ENCODE data around the gene SLC10A2.

Gene SLC10A2

GRCh38 chr13:103056008-103056407 lies 10.2 kb downstream of the SLC10A2 start:
- no peak overlapping the region for H3K9ac ChIP-seq (ENCODE audit: low read length)
- H3K36me3 ChIP-seq (ENCODE audit: low read length), result no peaks in the 10 kb centered on the region; the same call in 1 of the 2 replicates
- H3K9me3 ChIP-seq (ENCODE audit: insufficient read depth, low read length), result peaks cover 51% of the 10 kb centered on the region; the same call in 1 of the 2 replicates
- no peaks in the 10 kb centered on the region for H3K79me2 ChIP-seq (ENCODE audit: insufficient read depth, low read length)
- H3K4me2 ChIP-seq (ENCODE audit: low read depth, low read length, poor library complexity, severe bottlenecking), result no peak overlapping the region
- no peak overlapping the region for H2AFZ ChIP-seq (ENCODE audit: low read depth, low read length, severe bottlenecking)
- no peaks in the 10 kb centered on the region for H3K9me2 ChIP-seq (replicated peaks; ENCODE audit: insufficient read depth, low read length)
- H4K20me1 ChIP-seq (ENCODE audit: low read depth, low read length), result no peaks in the 10 kb centered on the region
- no peak overlapping the region for H3K4me3 ChIP-seq (ENCODE audit: insufficient read depth, low read length, poor library complexity, severe bottlenecking)
- TF ChIP-seq EZH2phosphoT487 (conservative IDR thresholded peaks at IDR 0.05; ENCODE audit: low read length) (no peak), CTCF (IDR thresholded peaks at IDR 0.05; ENCODE audit: insufficient read depth, low read length, poor library complexity, severe bottlenecking) (no peak)
- H3K27me3 ChIP-seq (ENCODE audit: low read length), result no peaks in the 10 kb centered on the region
- peak overlapping the region; percentile 93 for H3K27ac ChIP-seq (ENCODE audit: low read depth, low read length)
- peaks cover 21% of the 10 kb centered on the region for H3F3A ChIP-seq (ENCODE audit: insufficient read depth)

- Histone ChIP-seq H3K4me3 (ENCODE audit: insufficient read depth, low read length, poor library complexity, severe bottlenecking) (peak overlapping the region; percentile 9), H3K27me3 (ENCODE audit: low read length) (no peaks in the 10 kb centered on the region), H3K79me2 (ENCODE audit: insufficient read depth, low read length) (no peaks in the 10 kb centered on the region), H3K4me2 (ENCODE audit: low read depth, low read length, poor library complexity, severe bottlenecking) (peak overlapping the region; percentile 36), H3K27ac (ENCODE audit: low read depth, low read length) (peak overlapping the region; percentile 93), H3K9me2 (replicated peaks; ENCODE audit: insufficient read depth, low read length) (no peaks in the 10 kb centered on the region), H3F3A (ENCODE audit: insufficient read depth) (peaks cover 21% of the 10 kb centered on the region), H4K20me1 (ENCODE audit: low read depth, low read length) (no peaks in the 10 kb centered on the region), H3K36me3 (ENCODE audit: low read length) (no peaks in the 10 kb centered on the region; the same call in 1 of the 2 replicates), H3K9ac (ENCODE audit: low read length) (no peak overlapping the region), H2AFZ (ENCODE audit: low read depth, low read length, severe bottlenecking) (peak overlapping the region; percentile 3), H3K9me3 (ENCODE audit: insufficient read depth, low read length) (peaks cover 51% of the 10 kb centered on the region; the same call in 1 of the 2 replicates)
- TF ChIP-seq EZH2phosphoT487 (conservative IDR thresholded peaks at IDR 0.05; ENCODE audit: low read length) (no peak), CTCF (IDR thresholded peaks at IDR 0.05; ENCODE audit: insufficient read depth, low read length, poor library complexity, severe bottlenecking) (no peak)
Observed at GRCh38 chr13:103055166-103055565, 11.1 kb downstream of the SLC10A2 start.

- no peaks in the 10 kb centered on the region for H3K9me3 ChIP-seq (ENCODE audit: insufficient read depth, low read length)
- TF ChIP-seq CTCF (IDR thresholded peaks at IDR 0.05; ENCODE audit: insufficient read depth, low read length, poor library complexity, severe bottlenecking) (no peak), EZH2phosphoT487 (conservative IDR thresholded peaks at IDR 0.05; ENCODE audit: low read length) (no peak)
- no peak overlapping the region for H3K4me3 ChIP-seq (ENCODE audit: insufficient read depth, low read length, poor library complexity, severe bottlenecking)
- H3K27ac ChIP-seq (ENCODE audit: low read depth, low read length), result no peak overlapping the region
- H3K27me3 ChIP-seq (ENCODE audit: low read length), result no peaks in the 10 kb centered on the region
- H3K79me2 ChIP-seq (ENCODE audit: insufficient read depth, low read length), result no peaks in the 10 kb centered on the region
- H3K4me2 ChIP-seq (ENCODE audit: low read depth, low read length, poor library complexity, severe bottlenecking), result no peak overlapping the region
- no peak overlapping the region for H3K9ac ChIP-seq (ENCODE audit: low read length)
- H2AFZ ChIP-seq (ENCODE audit: low read depth, low read length, severe bottlenecking), result no peak overlapping the region
- H3K36me3 ChIP-seq (ENCODE audit: low read length), result no peaks in the 10 kb centered on the region
- no peaks in the 10 kb centered on the region for H3F3A ChIP-seq (ENCODE audit: insufficient read depth)
- no peaks in the 10 kb centered on the region for H4K20me1 ChIP-seq (ENCODE audit: low read depth, low read length)
- H3K9me2 ChIP-seq (replicated peaks; ENCODE audit: insufficient read depth, low read length), result no peaks in the 10 kb centered on the region
Observed at GRCh38 chr13:103046676-103047075, 19.5 kb downstream of the SLC10A2 start.

Data from SU-DHL-6 (cell line).